Colonic mucosa (tissue), 4 donors: ENCODE results near the gene ADGRV1. TPM values are rescaled to one million over a fixed set of nuclear protein-coding genes. Genes with fewer than 3 reads are reported as not detected.

ENCODE experiments used
- DNase-seq: peaks from one replicate; pipeline ENCODE4 v3.0.0-alpha.2; 2020
- H3K27ac ChIP-seq: fragments of 200-600 bp; one replicate; pipeline ENCODE4 v1.8.0; 2021
- H3K27me3 ChIP-seq: fragments of 200-600 bp; one replicate; pipeline ENCODE4 v1.8.0; 2021
- H3K36me3 ChIP-seq: fragments of 200-600 bp; one replicate; pipeline ENCODE4 v1.8.0; 2021
- H3K4me1 ChIP-seq: fragments of 200-600 bp; one replicate; pipeline ENCODE4 v1.8.0; 2021; ENCODE audit warnings: mild to moderate bottlenecking
- H3K4me3 ChIP-seq: fragments of 200-600 bp; one replicate; pipeline ENCODE4 v1.8.0; 2021
- H3K9ac ChIP-seq, 2 donors: one replicate each; pipeline ENCODE4 v1.7.0; 2013; ENCODE audit warnings: control low read depth in 2 of 2, low read depth in 2 of 2, low read length in 2 of 2
- H3K9me3 ChIP-seq: fragments of 200-600 bp; one replicate; pipeline ENCODE4 v1.8.0; 2021
- intact Hi-C: fragments of 100-400 bp; cut with DNase I; formaldehyde crosslinking; loops from one replicate; pipeline ENCODE4 v1.14.1; 2022
- total RNA-seq, 2 donors: library from RNA; stranded (reverse); fragmentation: NEBNext Ultra II Directional in 1 of 2; extraction: Animal tissue kit (Norgen Biotek cat#: 25700) in 1 of 2; gene quantifications; one replicate each; pipeline ENCODE4 v1.2.1, GENCODE V29; 2021
- TF ChIP-seq, protein P1 (sequence below): fragments of 200-600 bp; IDR thresholded peaks from one replicate; pipeline ENCODE4 v1.8.0; 2022; ENCODE audit warnings: antibody characterized with exemption, mild to moderate bottlenecking
- donor health status: healthy.
- donor health status: DM: no; HTN: no; CAD: no.
- donor health status: DM: no; HTN: no; CAD: no.

Gene ADGRV1
- total RNA-seq, 2 donors from 2014 or later = 5.1 to 12.9 TPM

GRCh38 chr5:90854169-90854568 lies 295.6 kb downstream of the ADGRV1 start:
- no peaks in the 10 kb centered on the region for H3K36me3 ChIP-seq
- no peak for DNase-seq
- H3K4me1 ChIP-seq = no peaks in the 10 kb centered on the region
- H3K27ac ChIP-seq = no peak overlapping the region
- no peaks in the 10 kb centered on the region for H3K27me3 ChIP-seq
- TF ChIP-seq, protein P1, sequence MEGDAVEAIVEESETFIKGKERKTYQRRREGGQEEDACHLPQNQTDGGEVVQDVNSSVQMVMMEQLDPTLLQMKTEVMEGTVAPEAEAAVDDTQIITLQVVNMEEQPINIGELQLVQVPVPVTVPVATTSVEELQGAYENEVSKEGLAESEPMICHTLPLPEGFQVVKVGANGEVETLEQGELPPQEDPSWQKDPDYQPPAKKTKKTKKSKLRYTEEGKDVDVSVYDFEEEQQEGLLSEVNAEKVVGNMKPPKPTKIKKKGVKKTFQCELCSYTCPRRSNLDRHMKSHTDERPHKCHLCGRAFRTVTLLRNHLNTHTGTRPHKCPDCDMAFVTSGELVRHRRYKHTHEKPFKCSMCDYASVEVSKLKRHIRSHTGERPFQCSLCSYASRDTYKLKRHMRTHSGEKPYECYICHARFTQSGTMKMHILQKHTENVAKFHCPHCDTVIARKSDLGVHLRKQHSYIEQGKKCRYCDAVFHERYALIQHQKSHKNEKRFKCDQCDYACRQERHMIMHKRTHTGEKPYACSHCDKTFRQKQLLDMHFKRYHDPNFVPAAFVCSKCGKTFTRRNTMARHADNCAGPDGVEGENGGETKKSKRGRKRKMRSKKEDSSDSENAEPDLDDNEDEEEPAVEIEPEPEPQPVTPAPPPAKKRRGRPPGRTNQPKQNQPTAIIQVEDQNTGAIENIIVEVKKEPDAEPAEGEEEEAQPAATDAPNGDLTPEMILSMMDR = no peak
- intact Hi-C loops = no loop called here
- no peaks in the 10 kb centered on the region for H3K9me3 ChIP-seq
- H3K4me3 ChIP-seq = no peak overlapping the region
- no peak overlapping the region for H3K9ac ChIP-seq

DNA sequence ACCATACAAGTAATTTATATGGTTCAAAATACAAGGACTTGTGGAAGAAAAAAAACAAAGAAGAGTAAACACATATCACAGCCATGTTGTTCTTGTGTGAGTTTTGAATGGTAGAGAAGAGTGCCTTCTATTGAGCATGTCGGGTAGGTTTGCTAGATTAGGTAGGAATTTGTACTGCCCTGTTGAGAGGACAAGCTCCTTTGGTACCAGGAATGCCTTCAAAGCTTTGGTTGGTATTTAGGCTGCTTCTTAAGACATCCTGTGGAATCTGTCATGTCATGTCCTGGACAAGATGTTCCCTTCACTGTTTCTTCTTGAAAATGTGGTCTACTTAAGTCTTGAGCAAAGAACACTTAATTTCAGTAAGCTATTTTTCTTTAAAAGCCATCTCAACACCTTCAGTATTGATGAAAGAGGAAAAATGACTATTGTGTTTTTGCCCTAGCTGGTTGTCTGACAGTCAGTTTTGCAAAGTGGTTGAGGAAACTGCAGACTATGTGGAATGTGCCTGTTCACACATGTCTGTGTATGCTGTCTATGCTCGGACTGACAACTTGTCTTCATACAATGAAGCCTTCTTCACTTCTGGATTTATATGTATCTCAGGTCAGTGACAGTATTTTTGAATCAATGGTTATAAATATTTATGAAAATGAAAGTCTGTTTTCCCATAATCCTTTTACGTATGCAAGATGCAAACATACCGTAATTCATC lies 296.9 kb downstream of the ADGRV1 start:
- Histone ChIP-seq H3K4me3 (no peak overlapping the region), H3K9me3 (no peaks in the 10 kb centered on the region), H3K4me1 (no peaks in the 10 kb centered on the region), H3K36me3 (no peaks in the 10 kb centered on the region), H3K27ac (no peak overlapping the region), H3K27me3 (no peaks in the 10 kb centered on the region), H3K9ac (no peak overlapping the region)
- intact Hi-C loops = no loop called here
- TF ChIP-seq, protein P1 = no peak
- DNase-seq = no peak

DNA sequence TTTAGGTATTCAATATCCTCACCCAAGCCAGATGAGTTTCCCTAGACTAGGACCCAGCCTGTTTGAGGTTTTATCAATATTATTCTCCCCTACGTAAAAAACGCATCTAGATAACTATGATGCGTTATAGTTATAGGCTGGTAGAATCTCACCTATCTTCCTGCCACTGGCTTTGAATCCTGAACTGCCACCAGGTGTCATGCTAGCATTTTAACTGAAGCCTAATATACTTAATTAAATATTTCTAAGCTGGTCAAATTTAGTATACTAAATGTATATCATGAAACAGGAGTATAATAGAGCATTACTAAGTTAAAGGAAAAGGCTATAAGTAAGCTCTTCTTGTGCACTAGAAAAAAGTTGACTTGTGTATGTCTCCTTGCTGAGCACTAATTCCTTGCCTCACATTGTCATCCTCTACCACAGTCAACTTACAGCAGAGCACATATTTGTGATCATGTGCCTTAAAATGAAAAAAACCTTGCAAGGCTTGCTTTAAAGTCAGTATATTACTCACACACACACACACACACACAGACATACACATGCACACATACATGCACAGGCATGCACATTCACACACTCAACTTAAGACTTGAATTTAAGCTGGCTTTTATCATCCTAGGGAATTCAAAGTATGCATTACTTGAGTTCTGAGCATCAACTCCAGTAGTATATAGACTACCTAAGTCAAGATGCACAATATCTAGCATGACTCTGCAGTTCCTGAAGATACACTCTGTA lies 303.4 kb downstream of the ADGRV1 start:
- no peak overlapping the region for H3K4me3 ChIP-seq
- intact Hi-C loops = no loop called here

DNA sequence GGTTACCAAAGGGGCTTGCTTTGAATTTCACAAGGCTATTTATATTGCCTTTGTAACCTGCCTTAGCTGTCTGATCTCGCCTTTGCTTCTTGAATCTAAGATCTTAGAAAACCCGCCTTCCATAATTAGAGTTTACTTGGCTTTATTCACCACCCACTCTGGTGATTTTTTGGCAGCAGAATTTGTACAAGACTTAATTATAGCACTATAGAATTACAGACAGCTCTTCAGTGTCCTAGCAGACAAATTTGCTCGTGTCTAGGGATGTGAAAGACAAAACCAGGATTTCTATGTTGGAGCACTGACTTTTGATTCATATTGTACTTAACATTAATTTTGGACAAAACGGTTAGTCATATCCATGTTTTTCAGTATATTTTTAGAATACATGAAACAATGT lies 306.6 kb downstream of the ADGRV1 start:
- intact Hi-C loops = loop anchor here (5.0 kb wide), 4 partner anchors 67 to 552 kb away; no protein-coding TSS in a partner anchor
- TF ChIP-seq, protein P1 = no peak
- H3K9ac ChIP-seq = no peak overlapping the region
- H3K4me1 ChIP-seq = no peaks in the 10 kb centered on the region
- H3K9me3 ChIP-seq = no peaks in the 10 kb centered on the region
- H3K27me3 ChIP-seq = no peaks in the 10 kb centered on the region
- no peak overlapping the region for H3K27ac ChIP-seq
- H3K36me3 ChIP-seq = no peaks in the 10 kb centered on the region
- no peak for DNase-seq
- H3K4me3 ChIP-seq = no peak overlapping the region

More for the DNA sequence above, 303.4 kb downstream of the ADGRV1 start:
- H3K27me3 ChIP-seq = no peaks in the 10 kb centered on the region
- H3K4me1 ChIP-seq = no peaks in the 10 kb centered on the region
- DNase-seq = no peak
- no peaks in the 10 kb centered on the region for H3K36me3 ChIP-seq
- no peak overlapping the region for H3K27ac ChIP-seq
- TF ChIP-seq, protein P1 = no peak
- no peak overlapping the region for H3K9ac ChIP-seq
- no peaks in the 10 kb centered on the region for H3K9me3 ChIP-seq

DNA sequence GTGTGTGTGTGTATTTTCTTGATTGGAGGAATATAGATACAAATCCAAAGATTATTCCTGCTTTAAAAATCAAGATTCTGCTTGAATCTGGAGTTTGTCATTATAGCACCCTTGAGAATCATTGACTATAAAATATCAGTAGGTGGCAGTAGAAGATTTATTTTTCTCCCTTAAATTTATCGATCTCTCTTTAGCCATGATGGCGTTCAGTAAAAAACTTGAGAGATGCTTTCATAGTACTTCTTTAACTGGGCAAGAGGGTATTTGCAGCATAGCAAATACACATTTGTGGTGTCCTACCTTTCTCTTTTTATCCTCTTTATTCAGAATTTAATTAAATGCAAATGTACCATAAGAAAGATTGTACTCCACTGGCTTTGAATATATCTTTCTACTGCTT lies 307.7 kb downstream of the ADGRV1 start:
- no peaks in the 10 kb centered on the region for H3K9me3 ChIP-seq
- intact Hi-C loops = loop anchor here (5.0 kb wide), 4 partner anchors 66 to 551 kb away; no protein-coding TSS in a partner anchor
- TF ChIP-seq, protein P1 = peak; percentile 38
- no peaks in the 10 kb centered on the region for H3K36me3 ChIP-seq
- no peaks in the 10 kb centered on the region for H3K4me1 ChIP-seq
- no peak overlapping the region for H3K27ac ChIP-seq
- DNase-seq = no peak
- H3K9ac ChIP-seq = no peak overlapping the region
- no peak overlapping the region for H3K4me3 ChIP-seq
- no peaks in the 10 kb centered on the region for H3K27me3 ChIP-seq
